Measurements from ENCODE around the gene NPTN.
"Not testable (repeated sequence)": the region's sequence is repeated elsewhere in the genome, so short reads cannot be mapped to it uniquely, and the experiment has no call there.

The NPTN gene

GRCh38 chr15:73593304-73594074 lies 39.7 kb downstream of the NPTN start:
- no peak overlapping the region for H3K4me3 ChIP-seq (ENCODE audit: low read depth in 1 of 2, low read length in 2 of 2)
- peaks cover 7 to 29% of the 10 kb centered on the region in 2 donors for H3K4me1 ChIP-seq (ENCODE audit: control insufficient read depth in 1 of 2, insufficient read depth in 2 of 2, low read length in 2 of 2)
- H3K36me3 ChIP-seq (ENCODE audit: control insufficient read depth in 1 of 2, insufficient read depth in 2 of 2, low read length in 2 of 2), result peaks cover 18 to 34% of the 10 kb centered on the region in 2 donors
- H3K27ac ChIP-seq (ENCODE audit: low read depth, low read length), result no peak overlapping the region
- H3K27me3 ChIP-seq (ENCODE audit: control insufficient read depth in 1 of 2, insufficient read depth in 2 of 2, low read length in 2 of 2), result no peaks in the 10 kb centered on the region
- no peaks in the 10 kb centered on the region for H3K9me3 ChIP-seq (ENCODE audit: control insufficient read depth in 1 of 2, low read length in 2 of 2)
- no peak overlapping the region for H3K9ac ChIP-seq (ENCODE audit: low read depth in 1 of 2, low read length in 2 of 2)

DNA sequence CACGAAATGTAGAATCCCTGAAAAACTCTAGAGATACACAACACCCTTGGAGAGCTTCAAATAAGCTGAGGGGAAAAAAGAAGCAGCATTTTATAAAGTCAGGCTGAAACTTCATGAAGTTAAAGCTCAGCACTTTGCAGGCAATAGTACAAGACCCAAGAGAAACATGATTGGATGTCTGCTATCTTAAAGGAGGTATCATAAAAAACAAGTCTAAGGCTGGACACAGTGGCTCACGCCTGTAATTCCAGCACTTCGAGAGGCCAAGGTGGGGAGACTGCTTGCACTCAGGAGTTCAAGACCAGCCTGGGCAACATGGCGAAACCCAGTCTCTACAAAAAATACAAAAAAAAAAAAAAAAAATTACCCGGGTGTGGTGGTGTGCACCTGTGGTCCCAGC lies 42.9 kb downstream of the NPTN start:
- Histone ChIP-seq H3K9ac (ENCODE audit: low read depth in 1 of 2, low read length in 2 of 2) (no peak overlapping the region), H3K4me1 (ENCODE audit: control insufficient read depth in 1 of 2, insufficient read depth in 2 of 2, low read length in 2 of 2) (peaks cover 12 to 29% of the 10 kb centered on the region in 2 donors), H3K27ac (ENCODE audit: low read depth, low read length) (no peak overlapping the region), H3K27me3 (ENCODE audit: control insufficient read depth in 1 of 2, insufficient read depth in 2 of 2, low read length in 2 of 2) (no peaks in the 10 kb centered on the region), H3K4me3 (ENCODE audit: low read depth in 1 of 2, low read length in 2 of 2) (no peak overlapping the region), H3K36me3 (ENCODE audit: control insufficient read depth in 1 of 2, insufficient read depth in 2 of 2, low read length in 2 of 2) (peaks cover 30 to 52% of the 10 kb centered on the region in 2 donors), H3K9me3 (ENCODE audit: control insufficient read depth in 1 of 2, low read length in 2 of 2) (no peaks in the 10 kb centered on the region)

- peaks cover 16 to 31% of the 10 kb centered on the region in 2 donors for H3K4me1 ChIP-seq (ENCODE audit: control insufficient read depth in 1 of 2, insufficient read depth in 2 of 2, low read length in 2 of 2)
- no peak overlapping the region for H3K9ac ChIP-seq (ENCODE audit: low read depth in 1 of 2, low read length in 2 of 2)
- peaks cover 30 to 57% of the 10 kb centered on the region in 2 donors for H3K36me3 ChIP-seq (ENCODE audit: control insufficient read depth in 1 of 2, insufficient read depth in 2 of 2, low read length in 2 of 2)
- H3K9me3 ChIP-seq (ENCODE audit: control insufficient read depth in 1 of 2, low read length in 2 of 2), result no peaks in the 10 kb centered on the region
- H3K4me3 ChIP-seq (ENCODE audit: low read depth in 1 of 2, low read length in 2 of 2), result no peak overlapping the region
- H3K27ac ChIP-seq (ENCODE audit: low read depth, low read length), result no peak overlapping the region
- H3K27me3 ChIP-seq (ENCODE audit: control insufficient read depth in 1 of 2, insufficient read depth in 2 of 2, low read length in 2 of 2), result no peaks in the 10 kb centered on the region
These were observed 43.4 kb downstream of the NPTN start for GRCh38 chr15:73589766-73590165.

DNA sequence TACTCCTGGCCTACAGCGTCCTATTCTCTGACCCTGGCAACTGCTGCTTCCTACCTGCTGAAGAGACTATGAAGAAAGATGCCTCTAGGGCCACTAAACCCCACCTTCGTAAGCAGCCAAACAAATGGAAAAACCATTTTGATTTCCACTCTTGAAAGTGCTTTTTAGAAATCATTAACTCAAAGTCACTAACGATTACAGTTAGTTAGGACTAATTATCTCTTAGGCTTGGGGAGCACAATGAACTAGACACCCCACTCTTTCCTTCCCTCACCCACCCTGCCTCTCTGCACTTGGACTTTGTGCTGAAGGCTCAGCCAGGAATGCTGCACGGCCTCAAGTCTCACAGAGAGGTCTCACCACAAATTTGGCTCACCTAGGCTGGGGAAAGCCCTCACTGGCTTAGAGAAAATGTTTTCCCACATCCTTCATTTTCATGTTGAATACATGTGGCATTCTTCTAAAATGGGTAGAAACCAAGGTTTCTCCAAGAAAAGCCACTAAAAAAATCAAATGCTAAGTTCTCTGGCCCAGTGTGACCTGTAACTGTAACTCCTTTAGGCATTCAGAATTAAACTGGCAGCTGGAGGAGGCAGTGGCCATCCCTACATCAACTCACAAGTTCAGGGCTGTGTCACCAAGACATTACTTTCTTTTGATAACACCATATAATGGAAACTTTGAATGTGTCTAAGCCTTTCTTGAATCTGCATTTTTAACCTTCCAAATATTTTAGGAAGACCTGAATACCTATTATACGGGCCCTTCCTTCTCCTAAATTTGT lies 47.1 kb downstream of the NPTN start:
- Histone ChIP-seq H3K4me1 (ENCODE audit: control insufficient read depth in 1 of 2, insufficient read depth in 2 of 2, low read length in 2 of 2) (peaks cover 16 to 26% of the 10 kb centered on the region in 2 donors), H3K27ac (ENCODE audit: low read depth, low read length) (no peak overlapping the region), H3K9me3 (ENCODE audit: control insufficient read depth in 1 of 2, low read length in 2 of 2) (no peaks in the 10 kb centered on the region), H3K36me3 (ENCODE audit: control insufficient read depth in 1 of 2, insufficient read depth in 2 of 2, low read length in 2 of 2) (peaks cover 35 to 81% of the 10 kb centered on the region in 2 donors), H3K9ac (ENCODE audit: low read depth in 1 of 2, low read length in 2 of 2) (no peak overlapping the region), H3K27me3 (ENCODE audit: control insufficient read depth in 1 of 2, insufficient read depth in 2 of 2, low read length in 2 of 2) (no peaks in the 10 kb centered on the region), H3K4me3 (ENCODE audit: low read depth in 1 of 2, low read length in 2 of 2) (no peak overlapping the region)

GRCh38 chr15:73584699-73585420 lies 48.3 kb downstream of the NPTN start:
- peaks cover 34 to 81% of the 10 kb centered on the region in 2 donors for H3K36me3 ChIP-seq (ENCODE audit: control insufficient read depth in 1 of 2, insufficient read depth in 2 of 2, low read length in 2 of 2)
- no peak overlapping the region for H3K27ac ChIP-seq (ENCODE audit: low read depth, low read length)
- H3K9ac ChIP-seq (ENCODE audit: low read depth in 1 of 2, low read length in 2 of 2), result no peak overlapping the region
- no peak overlapping the region for H3K4me3 ChIP-seq (ENCODE audit: low read depth in 1 of 2, low read length in 2 of 2)
- no peaks in the 10 kb centered on the region for H3K9me3 ChIP-seq (ENCODE audit: control insufficient read depth in 1 of 2, low read length in 2 of 2)
- no peaks in the 10 kb centered on the region for H3K27me3 ChIP-seq (ENCODE audit: control insufficient read depth in 1 of 2, insufficient read depth in 2 of 2, low read length in 2 of 2)
- H3K4me1 ChIP-seq (ENCODE audit: control insufficient read depth in 1 of 2, insufficient read depth in 2 of 2, low read length in 2 of 2), result peaks cover 16 to 26% of the 10 kb centered on the region in 2 donors

DNA sequence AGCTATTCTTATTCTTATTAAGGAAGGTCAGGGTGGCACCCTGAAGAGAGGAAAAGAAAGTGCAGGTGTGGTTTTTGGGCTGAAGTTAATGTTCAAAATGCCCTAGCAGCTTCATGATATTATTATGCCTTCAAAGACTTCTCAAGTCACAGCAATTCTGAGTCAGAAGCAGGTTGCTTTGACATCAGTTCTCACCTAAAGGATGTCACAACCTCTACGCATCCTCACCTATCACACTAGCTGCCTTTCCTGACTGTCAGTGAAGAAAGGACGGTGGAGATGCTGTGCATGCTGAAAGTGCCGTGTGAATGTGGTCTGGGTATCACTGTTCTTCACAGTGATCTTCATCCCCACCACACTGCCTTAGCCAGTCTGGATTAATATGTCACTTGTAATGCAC lies 49.6 kb downstream of the NPTN start:
- Histone ChIP-seq H3K36me3 (ENCODE audit: control insufficient read depth in 1 of 2, insufficient read depth in 2 of 2, low read length in 2 of 2) (peaks cover 34 to 71% of the 10 kb centered on the region in 2 donors), H3K4me3 (ENCODE audit: low read depth in 1 of 2, low read length in 2 of 2) (no peak overlapping the region), H3K4me1 (ENCODE audit: control insufficient read depth in 1 of 2, insufficient read depth in 2 of 2, low read length in 2 of 2) (peaks cover 16 to 26% of the 10 kb centered on the region in 2 donors), H3K27me3 (ENCODE audit: control insufficient read depth in 1 of 2, insufficient read depth in 2 of 2, low read length in 2 of 2) (no peaks in the 10 kb centered on the region), H3K9ac (ENCODE audit: low read depth in 1 of 2, low read length in 2 of 2) (no peak overlapping the region), H3K27ac (ENCODE audit: low read depth, low read length) (no peak overlapping the region), H3K9me3 (ENCODE audit: control insufficient read depth in 1 of 2, low read length in 2 of 2) (no peaks in the 10 kb centered on the region)

DNA sequence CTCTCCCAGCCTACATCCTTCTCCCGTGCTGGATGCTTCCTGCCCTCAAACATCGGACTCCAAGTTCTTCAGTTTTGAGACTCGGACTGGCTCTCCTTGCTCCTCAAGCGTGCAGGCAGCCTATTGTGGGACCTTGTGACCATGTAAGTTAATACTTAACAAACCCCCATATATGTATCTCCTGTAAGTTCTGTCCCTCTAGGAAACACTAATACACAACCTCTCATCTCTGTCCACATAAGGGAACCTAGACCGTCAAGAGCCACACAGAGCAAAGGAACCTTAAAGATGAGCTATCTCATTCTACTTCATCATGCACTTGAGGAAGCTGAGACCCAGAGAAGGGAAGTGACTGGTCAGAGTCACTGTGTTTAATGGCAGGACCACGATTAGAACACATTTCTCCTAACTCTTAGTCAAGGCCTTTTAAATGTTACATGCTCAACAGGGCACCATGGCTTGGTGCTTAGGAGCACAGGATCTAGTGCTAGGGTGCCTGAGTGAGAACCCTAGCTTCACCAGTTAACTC lies 50.3 kb downstream of the NPTN start:
- no peaks in the 10 kb centered on the region for H3K27me3 ChIP-seq (ENCODE audit: control insufficient read depth in 1 of 2, insufficient read depth in 2 of 2, low read length in 2 of 2)
- H3K4me1 ChIP-seq (ENCODE audit: control insufficient read depth in 1 of 2, insufficient read depth in 2 of 2, low read length in 2 of 2), result peaks cover 16 to 29% of the 10 kb centered on the region in 2 donors
- peaks cover 30 to 68% of the 10 kb centered on the region in 2 donors for H3K36me3 ChIP-seq (ENCODE audit: control insufficient read depth in 1 of 2, insufficient read depth in 2 of 2, low read length in 2 of 2)
- H3K9ac ChIP-seq (ENCODE audit: low read depth in 1 of 2, low read length in 2 of 2), result no peak overlapping the region
- H3K27ac ChIP-seq (ENCODE audit: low read depth, low read length), result no peak overlapping the region
- H3K4me3 ChIP-seq (ENCODE audit: low read depth in 1 of 2, low read length in 2 of 2), result no peak overlapping the region
- no peaks in the 10 kb centered on the region for H3K9me3 ChIP-seq (ENCODE audit: control insufficient read depth in 1 of 2, low read length in 2 of 2)

DNA sequence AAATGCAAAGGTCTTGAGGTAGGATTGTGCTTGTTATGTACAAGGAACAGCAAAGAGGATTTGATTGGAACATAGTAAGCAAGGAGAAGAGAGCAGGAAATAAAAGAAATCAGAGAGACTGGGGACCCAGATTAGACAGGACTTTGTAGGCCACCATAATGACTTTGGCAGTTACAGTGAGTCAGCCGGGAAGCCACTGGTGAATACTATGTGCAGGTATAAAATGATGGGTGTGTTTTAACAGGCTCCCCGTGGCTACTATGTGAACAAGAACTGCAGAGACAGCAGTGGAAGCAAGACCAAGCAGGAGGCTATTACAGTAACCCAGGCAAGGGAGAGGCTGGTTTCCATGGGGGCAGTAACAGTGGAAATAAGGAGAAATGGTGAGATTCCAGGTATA lies 55.2 kb downstream of the NPTN start:
- Histone ChIP-seq H3K4me3 (ENCODE audit: low read depth in 1 of 2, low read length in 2 of 2) (no peak overlapping the region), H3K36me3 (ENCODE audit: control insufficient read depth in 1 of 2, insufficient read depth in 2 of 2, low read length in 2 of 2) (peaks cover 14 to 37% of the 10 kb centered on the region in 2 donors), H3K27ac (ENCODE audit: low read depth, low read length) (no peak overlapping the region), H3K9ac (ENCODE audit: low read depth in 1 of 2, low read length in 2 of 2) (no peak overlapping the region), H3K4me1 (ENCODE audit: control insufficient read depth in 1 of 2, insufficient read depth in 2 of 2, low read length in 2 of 2) (peaks cover 15 to 17% of the 10 kb centered on the region in 2 donors), H3K9me3 (ENCODE audit: control insufficient read depth in 1 of 2, low read length in 2 of 2) (no peaks in the 10 kb centered on the region), H3K27me3 (ENCODE audit: control insufficient read depth in 1 of 2, insufficient read depth in 2 of 2, low read length in 2 of 2) (no peaks in the 10 kb centered on the region)

- peaks cover 12 to 32% of the 10 kb centered on the region in 2 donors for H3K36me3 ChIP-seq (ENCODE audit: control insufficient read depth in 1 of 2, insufficient read depth in 2 of 2, low read length in 2 of 2)
These were observed 55.6 kb downstream of the NPTN start for GRCh38 chr15:73577593-73577992.

More at GRCh38 chr15:73577593-73577992, 55.6 kb downstream of the NPTN start:
- not testable (repeated sequence) for H3K27ac ChIP-seq (ENCODE audit: low read depth, low read length); H3K9ac ChIP-seq (ENCODE audit: low read depth in 1 of 2, low read length in 2 of 2); H3K9me3 ChIP-seq (ENCODE audit: control insufficient read depth in 1 of 2, low read length in 2 of 2); H3K4me3 ChIP-seq (ENCODE audit: low read depth in 1 of 2, low read length in 2 of 2); H3K27me3 ChIP-seq (ENCODE audit: control insufficient read depth in 1 of 2, insufficient read depth in 2 of 2, low read length in 2 of 2)
- H3K4me1 ChIP-seq (ENCODE audit: control insufficient read depth in 1 of 2, insufficient read depth in 2 of 2, low read length in 2 of 2), result peaks cover 19 to 20% of the 10 kb centered on the region in 2 donors
